Subcutaneous abdominal adipose tissue (tissue), 5 donors: ENCODE data around the gene GATA6.

Source experiments
- H3K27ac ChIP-seq: one replicate; pipeline ENCODE4 v1.7.0; 2013; ENCODE audit warnings: low read depth, mild to moderate bottlenecking, inconsistent platforms, low read length, moderate library complexity
- H3K27me3 ChIP-seq, 5 donors: one replicate each; pipeline ENCODE4 v1.7.0; 2013; ENCODE audit warnings: low read length in 5 of 5, inconsistent platforms in 1 of 5; ENCODE audit not compliant: control insufficient read depth in 5 of 5, insufficient read depth in 4 of 5
- H3K36me3 ChIP-seq, 5 donors: one replicate each; pipeline ENCODE4 v1.7.0; 2013; ENCODE audit warnings: low read length in 5 of 5; ENCODE audit not compliant: control insufficient read depth in 5 of 5, insufficient read depth in 5 of 5
- H3K4me1 ChIP-seq, 5 donors: one replicate each; pipeline ENCODE4 v1.7.0; 2013; ENCODE audit warnings: low read length in 5 of 5, mild to moderate bottlenecking in 3 of 5, moderate library complexity in 1 of 5; ENCODE audit not compliant: control insufficient read depth in 5 of 5, insufficient read depth in 5 of 5
- H3K4me3 ChIP-seq, 5 donors: one replicate each; pipeline ENCODE4 v1.7.0; 2013; ENCODE audit warnings: low read length in 5 of 5, low read depth in 1 of 5
- H3K9ac ChIP-seq, 5 donors: one replicate each; pipeline ENCODE4 v1.7.0; 2013; ENCODE audit warnings: low read length in 5 of 5, mild to moderate bottlenecking in 4 of 5, moderate library complexity in 3 of 5
- H3K9me3 ChIP-seq, 5 donors: one replicate each; pipeline ENCODE4 v1.7.0; 2013; ENCODE audit warnings: low read length in 5 of 5; ENCODE audit not compliant: control insufficient read depth in 5 of 5
- donor health status: healthy.
- donor health status: healthy.
- donor health status: healthy.
- donor health status: healthy.
- donor health status: healthy.

Gene GATA6

GRCh38 chr18:22169011-22169888 lies at the start of gene GATA6:
GATA6 (plus strand) TSS chr18:22169589; CDS start chr18:22171145, 1,556 bp downstream.
- H3K27ac ChIP-seq: peak within 1 kb of the TSS; percentile 65

GRCh38 chr18:22124970-22125369 lies 44.4 kb upstream of the GATA6 start:
- no peak overlapping the region for H3K27ac ChIP-seq
- H3K36me3 ChIP-seq: no peaks in the 10 kb centered on the region
- no peak overlapping the region for H3K4me3 ChIP-seq
- no peak overlapping the region for H3K9ac ChIP-seq
- no peaks in the 10 kb centered on the region for H3K4me1 ChIP-seq
- peaks cover 0 to 5% (median 3%) of the 10 kb centered on the region in 5 donors for H3K9me3 ChIP-seq
- peaks cover 0 to 5% (median 3%) of the 10 kb centered on the region in 5 donors for H3K27me3 ChIP-seq

More at GRCh38 chr18:22169011-22169888, at the start of gene GATA6:
- H3K4me1 ChIP-seq: peaks cover 0 to 70% (median 51%) of the 10 kb centered on the region in 5 donors
- peaks cover 10 to 49% (median 39%) of the 10 kb centered on the region in 5 donors for H3K27me3 ChIP-seq
- H3K9ac ChIP-seq: peak within 1 kb of the TSS; percentile 26 to 92 (median 72)
- no peaks in the 10 kb centered on the region for H3K9me3 ChIP-seq
- H3K36me3 ChIP-seq: no peaks in the 10 kb centered on the region
- peak within 1 kb of the TSS; percentile 74 to 96 (median 86) for H3K4me3 ChIP-seq

- H3K9me3 ChIP-seq: no peaks in the 10 kb centered on the region
- H3K4me1 ChIP-seq: no peaks in the 10 kb centered on the region
- no peaks in the 10 kb centered on the region for H3K36me3 ChIP-seq
- no peak overlapping the region for H3K27ac ChIP-seq
- no peak overlapping the region for H3K4me3 ChIP-seq
- no peak overlapping the region for H3K9ac ChIP-seq
- H3K27me3 ChIP-seq: peaks cover 0 to 5% (median 3%) of the 10 kb centered on the region in 5 donors
Observed at GRCh38 chr18:22128954-22129353, 40.4 kb upstream of the GATA6 start.

- Histone ChIP-seq H3K9me3 (no peaks in the 10 kb centered on the region), H3K27me3 (peaks cover 0 to 5% (median 3%) of the 10 kb centered on the region in 5 donors), H3K4me1 (no peaks in the 10 kb centered on the region), H3K9ac (no peak overlapping the region), H3K27ac (no peak overlapping the region), H3K4me3 (no peak overlapping the region), H3K36me3 (no peaks in the 10 kb centered on the region)
Observed at GRCh38 chr18:22129778-22130177, 39.6 kb upstream of the GATA6 start.

- no peaks in the 10 kb centered on the region for H3K36me3 ChIP-seq
- no peak overlapping the region for H3K9ac ChIP-seq
- H3K27ac ChIP-seq: no peak overlapping the region
- H3K4me1 ChIP-seq: no peaks in the 10 kb centered on the region
- H3K4me3 ChIP-seq: no peak overlapping the region
- H3K9me3 ChIP-seq: no peaks in the 10 kb centered on the region
- H3K27me3 ChIP-seq: peaks cover 0 to 5% (median 3%) of the 10 kb centered on the region in 5 donors
Observed at GRCh38 chr18:22132258-22132657, 37.1 kb upstream of the GATA6 start.

- H3K4me3 ChIP-seq: no peak overlapping the region
- H3K9me3 ChIP-seq: no peaks in the 10 kb centered on the region
- no peak overlapping the region for H3K9ac ChIP-seq
- H3K4me1 ChIP-seq: no peaks in the 10 kb centered on the region
- H3K27ac ChIP-seq: no peak overlapping the region
- no peaks in the 10 kb centered on the region for H3K36me3 ChIP-seq
- peaks cover 0 to 5% (median 3%) of the 10 kb centered on the region in 5 donors for H3K27me3 ChIP-seq
Observed at GRCh38 chr18:22132763-22133162, 36.6 kb upstream of the GATA6 start.

- H3K4me3 ChIP-seq: no peak overlapping the region
- no peaks in the 10 kb centered on the region for H3K4me1 ChIP-seq
- no peak overlapping the region for H3K27ac ChIP-seq
- H3K36me3 ChIP-seq: no peaks in the 10 kb centered on the region
- no peak overlapping the region for H3K9ac ChIP-seq
- no peaks in the 10 kb centered on the region for H3K9me3 ChIP-seq
- no peaks in the 10 kb centered on the region for H3K27me3 ChIP-seq
Observed at GRCh38 chr18:22136395-22136794, 33.0 kb upstream of the GATA6 start.

GRCh38 chr18:22141211-22141610 lies 28.2 kb upstream of the GATA6 start:
- no peaks in the 10 kb centered on the region for H3K9me3 ChIP-seq
- no peaks in the 10 kb centered on the region for H3K4me1 ChIP-seq
- H3K4me3 ChIP-seq: no peak overlapping the region
- no peaks in the 10 kb centered on the region for H3K36me3 ChIP-seq
- H3K27ac ChIP-seq: no peak overlapping the region
- no peaks in the 10 kb centered on the region for H3K27me3 ChIP-seq
- H3K9ac ChIP-seq: no peak overlapping the region

- Histone ChIP-seq H3K27ac (no peak overlapping the region), H3K4me3 (no peak overlapping the region), H3K9ac (no peak overlapping the region), H3K4me1 (no peaks in the 10 kb centered on the region), H3K27me3 (peaks cover 0 to 2% (median 0%) of the 10 kb centered on the region in 5 donors), H3K36me3 (no peaks in the 10 kb centered on the region), H3K9me3 (no peaks in the 10 kb centered on the region)
Observed at GRCh38 chr18:22143347-22144340, 25.7 kb upstream of the GATA6 start.
